Naive thymus-derived CD8-positive, alpha-beta T cell (primary cell): Measurements from ENCODE around the gene CNTRL. TPM values are rescaled to one million over a fixed set of nuclear protein-coding genes. Genes with fewer than 3 reads are reported as not detected.

Experiments used
- ATAC-seq, 2 donors: fragments of 150-1000 bp; cut with Tn5 transposase in 1 of 2; sonication (Bioruptor Pico), chemical (Tn5 transposase) in 1 of 2; 1 replicate in 1 of 2; 2 replicates in 1 of 2; pipeline ENCODE4 v1.10.0; 2021; ENCODE audit warnings: mild to moderate bottlenecking in 2 of 2, moderate library complexity in 2 of 2
- POLR2A ChIA-PET: fragments of 350-600 bp; sonication (Branson Sonifier 250); formaldehyde crosslinking; loops from one replicate; lab custom pipeline; 2021; ENCODE audit warnings: antibody characterized with exemption; lab: Charles Lee
- DNase-seq, 10 donors: peaks; one replicate each; pipeline versions ENCODE4 v3.0.0 to v3.0.0-alpha.2; 2020 to 2022
- H3K27ac Mint-ChIP-seq, 10 donors: one replicate each; pipeline ENCODE4 v1.8.0; 2020 to 2022; ENCODE audit warnings: mild to moderate bottlenecking in 10 of 10, mixed read lengths in 10 of 10, moderate library complexity in 4 of 10, inconsistent platforms in 1 of 10
- H3K27me3 Mint-ChIP-seq, 5 donors: one replicate each; pipeline ENCODE4 v1.8.0; 2021 to 2022; ENCODE audit warnings: mixed read lengths in 5 of 5
- H3K36me3 Mint-ChIP-seq, 3 donors: one replicate each; pipeline ENCODE4 v1.8.0; 2020 to 2022; ENCODE audit warnings: mixed read lengths in 3 of 3, mild to moderate bottlenecking in 2 of 3, inconsistent platforms in 1 of 3
- H3K4me1 Mint-ChIP-seq, 4 donors: one replicate each; pipeline ENCODE4 v1.8.0; 2021 to 2022; ENCODE audit warnings: mixed read lengths in 4 of 4
- H3K4me3 Mint-ChIP-seq, 10 donors: one replicate each; pipeline ENCODE4 v1.8.0; 2020 to 2022; ENCODE audit warnings: mild to moderate bottlenecking in 10 of 10, mixed read lengths in 10 of 10, moderate library complexity in 6 of 10, inconsistent platforms in 1 of 10
- H3K9me3 Mint-ChIP-seq, 9 donors: one replicate each; pipeline ENCODE4 v1.8.0; 2020 to 2022; ENCODE audit warnings: mixed read lengths in 9 of 9, mild to moderate bottlenecking in 3 of 9, inconsistent platforms in 1 of 9, moderate library complexity in 1 of 9
- polyA plus RNA-seq, 3 donors: library from polyadenylated mRNA; unstranded; fragments of 300-500 nt; fragmentation: Illumina TruSeq; gene quantifications; one replicate each; pipeline ENCODE4 v1.2.3, GENCODE V29; 2021
- total RNA-seq, 8 experiments: library from RNA in 2 of 8; stranded (reverse) in 2 of 8; gene quantifications; one replicate each; pipeline ENCODE4 v1.2.3 and lab custom pipeline; 2021 to 2026

CNTRL gene
- total and polyA plus RNA-seq, 5 experiments from 2014 or later = 6.5 to 115 (median 20.6) TPM

GRCh38 chr9:121050128-121050988 lies 24.4 kb upstream of the CNTRL start, which contains the start of gene C5:
Gene C5, minus strand, starts transcription at chr9:121050275. Its CDS starts 29 bp downstream, at chr9:121050246.
- no peak for ATAC-seq
- no peaks in the 10 kb centered on the region for H3K27me3 Mint-ChIP-seq
- POLR2A ChIA-PET = no interaction called here
- no peak for DNase-seq
- H3K27ac Mint-ChIP-seq = no peak within 1 kb of the TSS
- H3K9me3 Mint-ChIP-seq = peaks cover 0 to 2% (median 0%) of the 10 kb centered on the region in 9 donors
- no peaks in the 10 kb centered on the region for H3K4me1 Mint-ChIP-seq
- H3K36me3 Mint-ChIP-seq = no peaks in the 10 kb centered on the region
- no peak within 1 kb of the TSS for H3K4me3 Mint-ChIP-seq

- POLR2A ChIA-PET = no interaction called here
- Mint-ChIP-seq H3K4me3 (no peak overlapping the region), H3K27ac (no peak overlapping the region), H3K4me1 (no peaks in the 10 kb centered on the region), H3K9me3 (peaks cover 0 to 14% (median 7%) of the 10 kb centered on the region in 9 donors), H3K36me3 (peaks cover 0 to 11% (median 8%) of the 10 kb centered on the region in 3 donors), H3K27me3 (no peaks in the 10 kb centered on the region)
- DNase-seq (no peak), ATAC-seq (no peak)
Observed at GRCh38 chr9:121053544-121053943, 21.2 kb upstream of the CNTRL start.

GRCh38 chr9:121055642-121056143 lies 19.1 kb upstream of the CNTRL start:
- Mint-ChIP-seq H3K27ac (no peak overlapping the region), H3K9me3 (peaks cover 0 to 14% (median 7%) of the 10 kb centered on the region in 9 donors), H3K27me3 (no peaks in the 10 kb centered on the region), H3K4me1 (peaks cover 0 to 5% (median 1%) of the 10 kb centered on the region in 4 donors), H3K36me3 (peaks cover 0 to 11% (median 8%) of the 10 kb centered on the region in 3 donors), H3K4me3 (no peak overlapping the region)
- ATAC-seq (no peak), DNase-seq (no peak)
- POLR2A ChIA-PET = no interaction called here

- ATAC-seq = no peak
- POLR2A ChIA-PET = no interaction called here
- Mint-ChIP-seq H3K4me1 (peaks cover 1 to 16% (median 5%) of the 10 kb centered on the region in 4 donors), H3K27ac (no peak overlapping the region), H3K4me3 (no peak overlapping the region), H3K27me3 (no peaks in the 10 kb centered on the region), H3K36me3 (peaks cover 0 to 11% (median 8%) of the 10 kb centered on the region in 3 donors), H3K9me3 (peaks cover 0 to 14% (median 7%) of the 10 kb centered on the region in 9 donors)
- no peak for DNase-seq
Observed at GRCh38 chr9:121057821-121058220, 16.9 kb upstream of the CNTRL start.

- no peak for ATAC-seq
- Mint-ChIP-seq H3K4me1 (peaks cover 4 to 21% (median 11%) of the 10 kb centered on the region in 4 donors), H3K27ac (no peak overlapping the region), H3K36me3 (peaks cover 0 to 11% (median 8%) of the 10 kb centered on the region in 3 donors), H3K4me3 (no peak overlapping the region), H3K27me3 (no peaks in the 10 kb centered on the region), H3K9me3 (peaks cover 0 to 14% (median 7%) of the 10 kb centered on the region in 9 donors)
- no peak for DNase-seq
- POLR2A ChIA-PET = interaction anchor here (0.8 to 1.8 kb wide), 4 partner anchors 11 to 304 kb away, joined by 3 to 6 read pairs (median 4); partner anchors contain the start of gene FBXW2
Observed at GRCh38 chr9:121059513-121059912, 15.2 kb upstream of the CNTRL start.

GRCh38 chr9:121059998-121060636 lies 14.6 kb upstream of the CNTRL start:
- Mint-ChIP-seq H3K4me3 (no peak overlapping the region), H3K27me3 (no peaks in the 10 kb centered on the region), H3K9me3 (peaks cover 0 to 14% (median 7%) of the 10 kb centered on the region in 9 donors), H3K4me1 (peaks cover 4 to 21% (median 11%) of the 10 kb centered on the region in 4 donors), H3K27ac (no peak overlapping the region), H3K36me3 (peaks cover 0 to 11% (median 8%) of the 10 kb centered on the region in 3 donors)
- peak in 1 of 2 donors; percentile 57 for ATAC-seq
- peak in 6 of 10 donors; percentile 14 to 61 (median 41) for DNase-seq
- POLR2A ChIA-PET = interaction anchor here (0.8 to 1.8 kb wide), 4 partner anchors 10 to 304 kb away, joined by 3 to 6 read pairs (median 4); partner anchors contain the start of gene FBXW2

- Mint-ChIP-seq H3K36me3 (peaks cover 0 to 14% (median 5%) of the 10 kb centered on the region in 3 donors), H3K4me1 (peaks cover 4 to 30% (median 17%) of the 10 kb centered on the region in 4 donors), H3K27me3 (no peaks in the 10 kb centered on the region), H3K27ac (no peak overlapping the region), H3K9me3 (peaks cover 0 to 9% (median 0%) of the 10 kb centered on the region in 9 donors), H3K4me3 (no peak overlapping the region)
- POLR2A ChIA-PET = no interaction called here
- no peak for ATAC-seq
- DNase-seq = no peak
Observed at GRCh38 chr9:121066850-121067249, 7.9 kb upstream of the CNTRL start.

- peaks cover 4 to 28% (median 19%) of the 10 kb centered on the region in 4 donors for H3K4me1 Mint-ChIP-seq
- POLR2A ChIA-PET = no interaction called here
Observed at GRCh38 chr9:121067640-121068039, 7.1 kb upstream of the CNTRL start.

GRCh38 chr9:121069396-121069795 lies 5.4 kb upstream of the CNTRL start:
- H3K9me3 Mint-ChIP-seq = peaks cover 0 to 9% (median 0%) of the 10 kb centered on the region in 9 donors
- ATAC-seq (no peak), DNase-seq (no peak)
- H3K27me3 Mint-ChIP-seq = no peaks in the 10 kb centered on the region
- peaks cover 5 to 36% (median 25%) of the 10 kb centered on the region in 4 donors for H3K4me1 Mint-ChIP-seq
- no peak overlapping the region for H3K4me3 Mint-ChIP-seq
- H3K27ac Mint-ChIP-seq = peak overlapping the region in 1 of 10 donors; percentile 34
- H3K36me3 Mint-ChIP-seq = peaks cover 0 to 14% (median 5%) of the 10 kb centered on the region in 3 donors
- POLR2A ChIA-PET = no interaction called here

More at GRCh38 chr9:121067640-121068039, 7.1 kb upstream of the CNTRL start:
- DNase-seq = no peak
- H3K27me3 Mint-ChIP-seq = no peaks in the 10 kb centered on the region
- H3K36me3 Mint-ChIP-seq = peaks cover 0 to 14% (median 5%) of the 10 kb centered on the region in 3 donors
- H3K4me3 Mint-ChIP-seq = no peak overlapping the region
- peaks cover 0 to 9% (median 0%) of the 10 kb centered on the region in 9 donors for H3K9me3 Mint-ChIP-seq
- no peak for ATAC-seq
- H3K27ac Mint-ChIP-seq = no peak overlapping the region

GRCh38 chr9:121071370-121071755 lies 3.4 kb upstream of the CNTRL start:
- POLR2A ChIA-PET = interaction anchor here (1.2 to 1.7 kb wide), 3 partner anchors 10 to 143 kb away, joined by 4 read pairs; no protein-coding TSS in a partner anchor
- no peak for DNase-seq
- H3K9me3 Mint-ChIP-seq = peaks cover 0 to 9% (median 0%) of the 10 kb centered on the region in 9 donors
- peak overlapping the region in 8 of 10 donors; percentile 76 to 91 (median 89) for H3K27ac Mint-ChIP-seq
- no peak for ATAC-seq
- H3K27me3 Mint-ChIP-seq = no peaks in the 10 kb centered on the region
- peaks cover 0 to 14% (median 5%) of the 10 kb centered on the region in 3 donors for H3K36me3 Mint-ChIP-seq
- peaks cover 17 to 52% (median 38%) of the 10 kb centered on the region in 4 donors for H3K4me1 Mint-ChIP-seq
- peak overlapping the region; percentile 89 to 95 (median 92) for H3K4me3 Mint-ChIP-seq

- peaks cover 22 to 58% (median 43%) of the 10 kb centered on the region in 4 donors for H3K4me1 Mint-ChIP-seq
- POLR2A ChIA-PET = interaction anchor here (0.5 to 1.7 kb wide), 4 partner anchors 10 to 143 kb away, joined by 4 to 5 read pairs (median 4); no protein-coding TSS in a partner anchor
- H3K4me3 Mint-ChIP-seq = peak overlapping the region; percentile 89 to 95 (median 92)
- H3K9me3 Mint-ChIP-seq = peaks cover 0 to 9% (median 0%) of the 10 kb centered on the region in 9 donors
- no peaks in the 10 kb centered on the region for H3K27me3 Mint-ChIP-seq
- ATAC-seq (peak in 1 of 2 donors; percentile 9), DNase-seq (peak in 4 of 10 donors; percentile 20 to 41 (median 30))
- peak overlapping the region in 9 of 10 donors; percentile 61 to 91 (median 88) for H3K27ac Mint-ChIP-seq
- peaks cover 0 to 12% (median 5%) of the 10 kb centered on the region in 3 donors for H3K36me3 Mint-ChIP-seq
Observed at GRCh38 chr9:121071756-121072421, 2.9 kb upstream of the CNTRL start.
